Heart left ventricle (tissue), 16 donors: ENCODE measurements around the gene SLC19A3. TPM values are rescaled to one million over a fixed set of nuclear protein-coding genes. Genes with fewer than 3 reads are reported as not detected.
"Not testable (repeated sequence)": the region's sequence is repeated elsewhere in the genome, so short reads cannot be mapped to it uniquely, and the experiment has no call there.

Experiments used
- ATAC-seq, 4 donors: fragments of 200-7000 bp; cut with Tn5 transposase; one replicate each; pipeline ENCODE4 v1.9.1; 2020 to 2022; ENCODE audit warnings: moderate library complexity in 4 of 4, mild to moderate bottlenecking in 3 of 4, moderate number of reproducible peaks in 1 of 4
- DNase-seq, 5 donors: peaks; one replicate each; pipeline ENCODE4 v3.0.0-alpha.2; 2020
- H3K27ac ChIP-seq, 12 donors: fragments of 200-600 bp; sonication (generic) in 4 of 12; one replicate each; pipeline versions ENCODE4 v1.5.0 to v1.8.0; 2016 to 2022; ENCODE audit warnings: mild to moderate bottlenecking in 2 of 12
- H3K27me3 ChIP-seq, 9 donors: fragments of 200-600 bp; sonication (generic) in 2 of 9; one replicate each; pipeline versions ENCODE4 v1.5.1 to v1.8.0; 2016 to 2022; ENCODE audit warnings: mild to moderate bottlenecking in 3 of 9
- H3K36me3 ChIP-seq, 9 donors: fragments of 200-600 bp; sonication (generic) in 2 of 9; one replicate each; pipeline versions ENCODE4 v1.5.0 to v1.8.0; 2018 to 2022; ENCODE audit warnings: mild to moderate bottlenecking in 2 of 9
- H3K4me1 ChIP-seq, 12 donors: fragments of 200-600 bp; sonication (generic) in 4 of 12; one replicate each; pipeline versions ENCODE4 v1.5.0 to v1.8.0; 2016 to 2022; ENCODE audit warnings: mild to moderate bottlenecking in 3 of 12
- H3K4me3 ChIP-seq, 12 donors: fragments of 200-600 bp; sonication (generic) in 4 of 12; one replicate each; pipeline versions ENCODE4 v1.5.0 to v1.8.0; 2017 to 2022; ENCODE audit warnings: mild to moderate bottlenecking in 9 of 12, moderate library complexity in 4 of 12
- H3K9me3 ChIP-seq, 12 donors: fragments of 200-600 bp; sonication (generic) in 4 of 12; one replicate each; pipeline versions ENCODE4 v1.5.0 to v1.8.0; 2016 to 2022; ENCODE audit warnings: mild to moderate bottlenecking in 1 of 12
- CTCF ChIP-seq, 12 donors: fragments of 200-600 bp; sonication (generic) in 4 of 12; IDR thresholded peaks; one replicate each; pipeline versions ENCODE4 v1.5.0 to v1.8.0; 2018 to 2022; ENCODE audit warnings: antibody characterized with exemption in 12 of 12, mild to moderate bottlenecking in 5 of 12
- POLR2A ChIP-seq, 2 donors: fragments of 450-650 bp; IDR thresholded peaks; one replicate each; pipeline ENCODE4 v1.6.1; 2017; ENCODE audit warnings: antibody characterized with exemption in 2 of 2, mild to moderate bottlenecking in 2 of 2, moderate library complexity in 2 of 2
- WGBS, 4 donors: extraction: QIAGEN DNeasy Blood & Tissue Kit in 2 of 4; methylation state at CpG; one replicate each; pipeline versions ENCODE4 v1.1.5 to v1.1.7; 2013 to 2018; 5-methylcytosine and 5-hydroxymethylcytosine counted together
- intact Hi-C, 10 donors: fragments of 100-400 bp; cut with DNase I; formaldehyde crosslinking; loops; one replicate each; pipeline versions ENCODE4 v1.11.1 to v1.14.2; 2022
- polyA plus RNA-seq, 2 donors: library from polyadenylated mRNA; stranded (reverse); fragments of 200-250 nt; gene quantifications; one replicate each; pipeline ENCODE4 v1.2.3, GENCODE V29; 2013
- total RNA-seq, 9 donors: library from RNA; depleted of rRNA in 2 of 9; stranded (reverse); fragments of >200 nt in 2 of 9; fragmentation: NEBNext Ultra II Directional in 3 of 9; extraction: Animal tissue kit (Norgen Biotek cat#: 25700) in 3 of 9; gene quantifications; one replicate each; pipeline versions ENCODE4 v1.1.0 to v1.2.4, GENCODE V29; 2016 to 2023
- donor health status: ischemic (EF 13 %, LVEDD 7.1; RV severe dilation, severe dysfunction).
- donor health status: healthy with polysubstance abuse.
- donor health status: DM: no; HTN: yes; CAD: no.
- donor health status: DM: no; HTN: no; CAD: no.
- donor health status: ischemic (EF 25% LVEDD 6.9; RV normal size, moderate dysfunction).
- donor health status: ischemic (EF 25% LVEDD 5.7; RV mildly dilated, moderate dysfunction).
- donor health status: healthy.
- donor health status: DM: yes; HTN: yes; CAD: no.
- donor health status: ischemic (EF 35%, LVEDD 5.7; RV mildly dilated, moderate dysfunction).
- donor health status: nonischemic (EF 11% LVEDD 7.7; RV severe dilation, severe dysfunction).
- donor health status: DM: yes; HTN: yes; CAD: no.
- donor health status: PGD.
- donor health status: ischemic (EF 29% LVEDD 5.4; RV normal size, mild dysfunction).
- donor health status: nonischemic (EF 23%, LVEDD 6.1; RV moderate dilation, normal function).

SLC19A3 gene
- total and polyA plus RNA-seq, 11 donors: 0.05 to 14.0 (median 0.78) TPM; not detected in 1

GRCh38 chr2:227674485-227674884 is 43.3 kb downstream of the SLC19A3 start:
- ATAC-seq (no peak), DNase-seq (no peak)
- intact Hi-C loops: no loop called here
- TF ChIP-seq POLR2A (IDR thresholded peaks at IDR 0.05): no peak
- no peak for TF ChIP-seq CTCF (IDR thresholded peaks at IDR 0.05)
- no peak overlapping the region for H3K4me3 ChIP-seq
- H3K27ac ChIP-seq: no peak overlapping the region
- no peaks in the 10 kb centered on the region for H3K4me1 ChIP-seq
- no peaks in the 10 kb centered on the region for H3K27me3 ChIP-seq
- 56 to 64% (median 63%) methylated on average over 5 of the region's 5 CpGs for WGBS, 4 donors
- H3K36me3 ChIP-seq: no peaks in the 10 kb centered on the region
- H3K9me3 ChIP-seq: no peaks in the 10 kb centered on the region

GRCh38 chr2:227673620-227674019 is 44.2 kb downstream of the SLC19A3 start:
- WGBS, 4 donors: 70 to 79% (median 75%) methylated on average over 5 of the region's 5 CpGs
- H3K36me3 ChIP-seq, DNase-seq, H3K27ac ChIP-seq, intact Hi-C loops, H3K4me1 ChIP-seq, H3K4me3 ChIP-seq, H3K27me3 ChIP-seq, H3K9me3 ChIP-seq, ATAC-seq: not testable (repeated sequence)

- H3K36me3 ChIP-seq: no peaks in the 10 kb centered on the region
- TF ChIP-seq CTCF (IDR thresholded peaks at IDR 0.05): no peak
- no peak for TF ChIP-seq POLR2A (IDR thresholded peaks at IDR 0.05)
- WGBS, 4 donors: 69 to 74% (median 72%) methylated on average over 3 of the region's 3 CpGs
- intact Hi-C loops: no loop called here
- DNase-seq: no peak
- H3K4me1 ChIP-seq: no peaks in the 10 kb centered on the region
- H3K4me3 ChIP-seq: no peak overlapping the region
- H3K27ac ChIP-seq: no peak overlapping the region
- no peaks in the 10 kb centered on the region for H3K9me3 ChIP-seq
- ATAC-seq: no peak
- no peaks in the 10 kb centered on the region for H3K27me3 ChIP-seq
Measured at GRCh38 chr2:227671170-227671905, 46.5 kb downstream of the SLC19A3 start.

GRCh38 chr2:227666631-227667170 is 51.1 kb downstream of the SLC19A3 start, which contains the start of gene SCYGR5:
SCYGR5 (plus strand) TSS chr2:227666804; CDS start chr2:227666804, 0 bp downstream.
- H3K4me1 ChIP-seq, H3K4me3 ChIP-seq, H3K27me3 ChIP-seq, H3K27ac ChIP-seq, DNase-seq, ATAC-seq, H3K36me3 ChIP-seq, H3K9me3 ChIP-seq: not testable (repeated sequence)
- intact Hi-C loops: loop anchor here in 1 of 10 donors (10.0 kb wide), 1 partner anchor 202 kb away; no protein-coding TSS in a partner anchor
- WGBS, 4 donors: 90 to 92% (median 91%) methylated on average over 11 to 13 of the region's 13 CpGs

GRCh38 chr2:227665189-227665940 is 52.5 kb downstream of the SLC19A3 start:
- H3K4me3 ChIP-seq: no peak overlapping the region
- intact Hi-C loops: loop anchor here in 1 of 10 donors (10.0 kb wide), 1 partner anchor 201 kb away; no protein-coding TSS in a partner anchor
- no peak for TF ChIP-seq CTCF (IDR thresholded peaks at IDR 0.05)
- no peak for TF ChIP-seq POLR2A (IDR thresholded peaks at IDR 0.05)
- H3K9me3 ChIP-seq: no peaks in the 10 kb centered on the region
- H3K27me3 ChIP-seq: no peaks in the 10 kb centered on the region
- WGBS, 4 donors: 76 to 85% (median 81%) methylated on average over 6 of the region's 6 CpGs
- H3K27ac ChIP-seq: no peak overlapping the region
- no peaks in the 10 kb centered on the region for H3K36me3 ChIP-seq
- DNase-seq (no peak), ATAC-seq (no peak)
- peaks cover 0 to 7% (median 0%) of the 10 kb centered on the region in 12 donors for H3K4me1 ChIP-seq
